Subcutaneous adipose tissue (tissue), 4 donors: ENCODE results near the gene GPRC5A. TPM values are rescaled to one million over a fixed set of nuclear protein-coding genes. Genes with fewer than 3 reads are reported as not detected.

ENCODE experiments used
- total RNA-seq, 4 donors: library from RNA; depleted of rRNA; stranded (reverse); fragments of >200 nt; gene quantifications; one replicate each; pipeline ENCODE4 v1.1.0, GENCODE V29; 2016
- TF ChIP-seq, protein P1 (sequence below): fragments of 450-650 bp; IDR thresholded peaks from one replicate; pipeline ENCODE4 v1.5.1; 2016; ENCODE audit warnings: low read depth, mild to moderate bottlenecking, control low read depth, antibody characterized with exemption, moderate library complexity

Gene GPRC5A
- total RNA-seq, 4 donors from 2014 or later: 2.7 to 15.7 (median 5.2) TPM

DNA sequence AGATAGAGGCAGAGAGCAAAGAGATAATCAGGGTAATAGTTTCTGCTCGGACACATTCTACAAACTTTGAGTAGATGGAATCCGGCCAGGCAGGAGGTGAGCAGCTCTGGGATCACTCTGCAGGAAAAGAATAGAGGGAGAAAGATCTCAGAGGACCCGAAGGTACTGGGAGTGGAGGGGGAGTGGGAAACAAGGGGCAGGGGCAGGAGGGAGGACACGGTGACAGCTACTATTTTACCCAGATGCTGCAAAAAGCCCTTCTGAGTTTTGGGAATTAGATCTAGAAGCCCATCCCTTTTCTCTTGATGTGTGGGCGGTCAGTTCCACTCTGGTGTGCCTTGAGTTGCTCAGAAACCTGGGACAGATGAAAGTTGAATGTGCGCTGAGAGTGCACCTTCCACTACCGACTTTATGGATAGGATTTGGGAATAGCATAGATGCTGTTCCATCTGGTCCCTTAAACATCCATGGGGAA is 556 bp downstream of the GPRC5A start:
- TF ChIP-seq, protein P1, sequence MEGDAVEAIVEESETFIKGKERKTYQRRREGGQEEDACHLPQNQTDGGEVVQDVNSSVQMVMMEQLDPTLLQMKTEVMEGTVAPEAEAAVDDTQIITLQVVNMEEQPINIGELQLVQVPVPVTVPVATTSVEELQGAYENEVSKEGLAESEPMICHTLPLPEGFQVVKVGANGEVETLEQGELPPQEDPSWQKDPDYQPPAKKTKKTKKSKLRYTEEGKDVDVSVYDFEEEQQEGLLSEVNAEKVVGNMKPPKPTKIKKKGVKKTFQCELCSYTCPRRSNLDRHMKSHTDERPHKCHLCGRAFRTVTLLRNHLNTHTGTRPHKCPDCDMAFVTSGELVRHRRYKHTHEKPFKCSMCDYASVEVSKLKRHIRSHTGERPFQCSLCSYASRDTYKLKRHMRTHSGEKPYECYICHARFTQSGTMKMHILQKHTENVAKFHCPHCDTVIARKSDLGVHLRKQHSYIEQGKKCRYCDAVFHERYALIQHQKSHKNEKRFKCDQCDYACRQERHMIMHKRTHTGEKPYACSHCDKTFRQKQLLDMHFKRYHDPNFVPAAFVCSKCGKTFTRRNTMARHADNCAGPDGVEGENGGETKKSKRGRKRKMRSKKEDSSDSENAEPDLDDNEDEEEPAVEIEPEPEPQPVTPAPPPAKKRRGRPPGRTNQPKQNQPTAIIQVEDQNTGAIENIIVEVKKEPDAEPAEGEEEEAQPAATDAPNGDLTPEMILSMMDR: no peak

DNA sequence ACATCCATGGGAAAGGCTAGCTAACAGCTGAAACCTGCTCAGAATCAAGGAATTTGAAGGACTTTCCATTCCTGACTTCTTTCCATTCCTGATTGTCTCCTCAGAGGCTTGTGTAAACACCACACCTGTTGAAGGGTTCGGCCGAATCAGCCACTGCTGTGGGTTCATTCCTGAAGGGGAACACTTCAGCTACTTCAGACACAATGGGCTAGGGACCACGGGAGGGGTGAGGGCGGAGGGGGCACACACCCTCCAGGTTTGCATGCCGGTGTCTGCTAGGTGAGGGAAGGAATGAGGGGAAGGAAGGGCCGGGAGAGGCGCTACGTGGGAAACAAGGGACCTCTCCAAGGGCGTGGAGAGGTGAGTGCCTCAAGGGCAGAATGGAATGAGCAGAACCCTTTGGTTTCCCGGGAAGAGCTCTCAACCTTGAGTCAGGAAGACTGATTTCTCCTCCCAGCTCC is 1.3 kb downstream of the GPRC5A start:
- TF ChIP-seq, protein P1: no peak

DNA sequence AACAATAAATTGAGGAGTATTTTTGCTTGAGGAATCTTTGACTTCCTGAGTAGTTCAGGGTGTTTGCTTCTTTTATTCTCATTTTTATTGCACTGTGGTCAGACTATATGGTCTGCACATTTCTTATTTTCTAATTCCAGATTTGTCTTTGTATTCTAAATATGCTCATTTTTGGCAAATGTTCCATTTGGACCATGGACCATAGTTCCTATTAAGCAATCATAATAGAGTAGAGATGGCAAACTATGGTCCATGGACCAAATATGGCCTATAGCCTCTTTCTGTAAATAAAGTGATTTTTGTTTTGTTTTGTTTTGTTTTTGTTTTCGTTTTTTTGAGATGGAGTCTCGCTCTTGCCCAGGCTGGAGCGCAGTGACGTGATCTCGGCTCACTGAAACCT is 2.1 kb downstream of the GPRC5A start:
- TF ChIP-seq, protein P1: no peak

DNA sequence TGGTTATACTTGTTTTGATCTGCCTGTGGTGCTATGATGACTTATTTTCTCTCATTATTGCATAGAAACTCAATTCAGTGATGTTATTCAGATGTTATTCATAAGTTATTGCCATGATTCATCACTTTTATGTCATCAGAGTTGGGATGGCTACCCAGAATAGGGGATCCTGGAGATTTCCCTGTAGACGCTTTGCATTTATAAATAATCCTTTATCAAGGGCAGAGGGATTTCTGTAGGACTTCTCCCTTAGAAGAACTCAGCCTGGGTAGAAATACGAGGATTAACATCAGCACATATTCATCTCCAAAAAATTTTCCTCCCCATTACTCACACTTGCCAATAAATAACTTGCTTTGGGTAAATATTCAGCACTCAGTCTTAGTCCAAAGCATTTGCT is 4.9 kb downstream of the GPRC5A start:
- TF ChIP-seq, protein P1: no peak

DNA sequence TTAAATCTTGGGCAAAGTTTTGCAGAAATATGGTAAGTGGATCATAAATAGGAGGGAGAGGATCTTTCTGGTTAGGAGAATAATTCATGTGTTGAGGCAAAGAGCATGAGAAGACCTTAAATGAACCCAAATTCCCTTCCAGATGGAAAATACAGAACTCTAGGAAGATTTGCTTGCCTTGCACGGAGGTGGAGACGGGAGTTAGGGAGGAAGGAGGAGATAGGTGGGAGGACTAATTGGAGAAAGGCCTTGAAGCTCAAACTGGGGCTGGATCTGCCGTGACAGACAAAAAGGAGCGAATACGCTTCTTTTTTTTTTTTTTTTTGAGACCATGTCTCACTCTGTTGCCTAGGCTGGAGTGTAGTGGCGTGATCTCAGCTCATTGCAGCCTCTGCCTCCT is 5.9 kb downstream of the GPRC5A start:
- TF ChIP-seq, protein P1: no peak

DNA sequence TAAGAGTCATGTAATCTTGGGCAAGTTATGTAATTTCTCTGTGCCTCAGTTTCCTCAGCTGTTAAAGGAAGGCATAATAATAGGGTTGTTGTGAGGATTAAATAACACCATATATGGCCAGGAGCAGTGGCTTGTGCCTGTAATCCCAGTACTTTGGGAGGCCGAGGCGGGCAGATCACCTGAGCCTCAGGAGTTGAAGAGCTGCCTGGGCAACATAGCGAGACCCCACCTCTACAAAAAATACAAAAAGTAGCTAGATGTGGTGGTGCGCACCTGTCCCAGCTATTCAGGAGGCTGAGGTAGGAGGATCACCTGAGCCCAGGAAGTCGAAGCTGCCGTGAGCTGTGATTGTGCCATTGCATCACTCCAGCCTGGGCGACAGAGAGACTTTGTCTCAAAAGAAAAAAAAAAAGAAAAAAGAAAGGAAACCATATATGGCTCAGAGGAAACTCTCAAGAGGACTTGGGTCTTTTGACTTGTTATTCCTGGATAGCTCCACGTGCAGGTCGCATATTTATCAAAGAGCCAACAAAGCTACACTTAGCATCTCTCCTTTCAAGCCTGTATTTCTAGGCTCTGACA is 6.9 kb downstream of the GPRC5A start:
- TF ChIP-seq, protein P1: no peak

DNA sequence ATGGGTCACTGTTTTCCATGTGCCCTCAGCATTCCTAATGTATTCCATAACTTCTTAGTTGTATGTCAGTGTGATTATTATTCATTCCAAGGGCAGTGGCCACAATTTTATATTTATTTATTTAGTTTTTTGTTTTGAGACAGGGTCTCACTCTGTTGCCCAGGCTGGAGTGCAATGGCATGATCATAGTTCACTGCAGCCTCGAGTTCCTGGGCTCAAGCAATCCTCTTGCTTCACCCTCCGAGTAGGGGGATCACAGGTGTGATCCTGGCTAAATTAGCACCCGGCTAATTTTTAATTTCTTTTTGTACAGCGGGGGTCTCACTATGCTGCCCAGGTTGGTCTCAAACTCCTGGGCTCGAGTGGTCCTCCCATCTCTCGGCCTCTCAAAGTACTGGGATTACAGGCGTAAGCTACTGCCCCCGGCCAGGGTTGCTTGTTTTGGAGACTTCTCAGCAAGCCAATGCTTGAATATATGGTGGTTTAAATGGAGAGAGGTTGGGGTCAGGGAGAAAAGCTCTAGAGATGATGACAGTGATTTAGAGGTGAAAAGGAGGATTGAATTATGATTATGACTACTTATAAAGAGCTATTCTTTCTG is 7.6 kb downstream of the GPRC5A start:
- TF ChIP-seq, protein P1: no peak
